ENCODE measurements around the gene C12orf76.

The C12orf76 gene

DNA sequence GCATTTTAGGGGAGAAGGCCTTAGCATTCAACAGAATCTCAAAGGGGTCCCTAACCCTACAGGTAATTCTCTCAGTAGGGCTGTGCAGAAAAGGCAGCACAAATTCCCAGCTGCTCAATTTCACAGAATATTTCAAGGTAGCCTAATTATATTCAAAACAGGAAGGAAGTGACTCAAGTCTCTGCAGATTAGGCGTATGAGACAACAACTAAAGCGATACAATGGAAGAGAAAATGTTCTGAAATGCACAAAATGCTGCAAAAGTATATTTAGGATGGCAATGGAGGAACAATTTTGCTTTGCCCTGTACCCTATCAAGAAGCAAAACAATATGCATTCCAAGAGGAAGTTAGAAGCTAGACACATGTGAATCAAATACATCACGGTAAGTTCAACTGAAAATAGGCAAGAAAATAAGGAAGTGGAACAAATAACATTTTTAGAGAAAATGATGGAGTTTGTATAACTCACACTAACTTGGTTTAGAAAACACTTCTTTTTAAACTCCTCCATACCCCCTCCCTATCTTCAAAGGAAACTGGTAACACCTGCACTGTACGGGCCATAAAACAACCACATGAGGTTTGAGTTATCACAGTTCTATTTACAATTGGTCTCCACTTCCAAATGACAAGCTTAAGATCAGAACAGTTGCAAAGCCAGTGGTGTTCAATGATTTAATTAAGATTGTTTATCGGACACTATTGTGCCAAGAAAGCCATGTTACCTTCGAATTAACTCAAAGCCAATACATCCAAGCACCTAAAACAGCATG, 53.7 kb downstream of the C12orf76 start:
- DNase-seq, result peak in 1 of 2 experiments; percentile 4

DNA sequence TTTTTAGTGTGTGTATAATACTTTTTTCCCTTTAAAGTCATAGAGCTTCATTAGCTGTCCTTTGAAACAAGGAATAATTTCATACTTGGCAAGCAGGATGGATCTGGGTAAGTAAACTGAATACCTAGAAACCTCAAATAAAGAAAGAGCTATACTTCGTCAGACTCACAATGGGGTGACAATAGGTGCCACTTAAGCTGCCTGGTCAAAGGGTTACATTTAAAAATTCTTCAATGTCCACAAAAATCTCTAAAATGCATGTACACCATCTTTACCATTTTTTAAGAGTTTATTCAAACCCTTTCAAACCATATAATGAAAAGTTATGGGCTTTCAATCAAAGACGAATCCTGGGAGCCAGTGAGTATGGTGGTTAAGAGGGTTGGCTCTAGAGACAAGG, 55.2 kb downstream of the C12orf76 start:
- DNase-seq, result no peak

DNA sequence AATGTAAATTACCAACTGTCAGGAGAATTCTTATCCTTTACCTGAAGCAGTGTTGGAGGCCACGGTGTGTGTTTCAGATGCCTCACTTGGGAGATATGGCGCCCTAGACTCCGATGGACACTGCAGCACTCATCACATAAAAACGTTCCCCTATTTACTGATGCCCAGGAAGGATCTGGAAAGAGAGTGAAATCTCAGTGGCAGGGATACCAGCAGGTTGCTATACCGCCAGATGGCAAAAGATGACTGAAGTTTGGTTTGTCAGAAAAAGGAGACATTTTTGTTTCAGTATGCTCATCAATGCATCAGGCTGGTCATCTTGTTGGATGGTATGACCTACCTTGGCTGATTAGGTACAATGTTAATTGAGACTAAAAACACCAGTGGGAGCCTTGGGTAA, 56.7 kb downstream of the C12orf76 start:
- no peak for DNase-seq
